WTC11 (cell line): ENCODE measurements around the gene CDH12. TPM values are rescaled to one million over a fixed set of nuclear protein-coding genes. Genes with fewer than 3 reads are reported as not detected.

Experiments
- ATAC-seq: fragments of 200-7000 bp; cut with Tn5 transposase; 2 replicates; pipeline ENCODE4 v1.10.0; 2021; ENCODE audit warnings: mild to moderate bottlenecking, moderate library complexity
- CTCF ChIA-PET: fragments of 300-600 bp; sonication (Branson Sonifier 250); formaldehyde crosslinking; loops from one replicate; lab custom pipeline; 2021; ENCODE audit warnings: antibody characterized with exemption; lab: Charles Lee
- POLR2A ChIA-PET: fragments of 350-600 bp; sonication (Branson Sonifier 250); formaldehyde crosslinking; loops from one replicate; lab custom pipeline; 2021; ENCODE audit warnings: antibody characterized with exemption; lab: Charles Lee
- DNase-seq: peaks from one replicate; pipeline ENCODE4 v3.0.0; 2021; ENCODE audit warnings: low spot score
- H3K27ac Mint-ChIP-seq: 2 replicates; pipeline ENCODE4 v1.8.0; 2021; ENCODE audit warnings: mixed read lengths
- H3K27me3 Mint-ChIP-seq: 2 replicates; pipeline ENCODE4 v1.8.0; 2021; ENCODE audit warnings: low read depth, mild to moderate bottlenecking, moderate library complexity, mixed read lengths
- H3K36me3 Mint-ChIP-seq: 2 replicates; pipeline ENCODE4 v1.8.0; 2021; ENCODE audit warnings: mixed read lengths
- H3K4me1 Mint-ChIP-seq: 2 replicates; pipeline ENCODE4 v1.8.0; 2022; ENCODE audit warnings: mixed read lengths
- H3K4me3 Mint-ChIP-seq: 2 replicates; pipeline ENCODE4 v1.8.0; 2021; ENCODE audit warnings: mild to moderate bottlenecking, moderate library complexity, mixed read lengths
- H3K9me3 Mint-ChIP-seq: 2 replicates; pipeline ENCODE4 v1.8.0; 2021; ENCODE audit warnings: mixed read lengths
- ATF1 ChIP-seq: sonication (generic); formaldehyde crosslinking; IDR thresholded peaks from 2 replicates; pipeline ENCODE4 v1.8.1; 2023; ENCODE audit warnings: mild to moderate bottlenecking, moderate library complexity, missing genetic modification reagents
- CREM ChIP-seq: sonication (generic); formaldehyde crosslinking; IDR thresholded peaks from 2 replicates; pipeline ENCODE4 v1.8.1; 2022; ENCODE audit warnings: mild to moderate bottlenecking, missing genetic modification reagents, moderate library complexity
- CTCF ChIP-seq: fragments of 200-600 bp; IDR thresholded peaks from 2 replicates; pipeline ENCODE4 v1.8.0; 2022; ENCODE audit warnings: antibody characterized with exemption
- E2F5 ChIP-seq: sonication (generic); formaldehyde crosslinking; IDR thresholded peaks from 2 replicates; pipeline ENCODE4 v1.8.1; 2022; ENCODE audit warnings: mild to moderate bottlenecking, moderate library complexity, missing genetic modification reagents
- EMX1 ChIP-seq: fragments of 250-450 bp; sonication (Bioruptor Pico); IDR thresholded peaks from 2 replicates; pipeline ENCODE4 v1.8.0; 2021; ENCODE audit warnings: mild to moderate bottlenecking
- FOXJ3 ChIP-seq: sonication (generic); formaldehyde crosslinking; IDR thresholded peaks from 2 replicates; pipeline ENCODE4 v1.9.0; 2021; ENCODE audit warnings: missing genetic modification reagents, mild to moderate bottlenecking, borderline replicate concordance
- GABPB1 ChIP-seq: sonication (generic); formaldehyde crosslinking; IDR thresholded peaks from 2 replicates; pipeline ENCODE4 v1.8.1; 2023; ENCODE audit warnings: mild to moderate bottlenecking, missing genetic modification reagents
- HMGXB4 ChIP-seq: sonication (generic); formaldehyde crosslinking; IDR thresholded peaks from 2 replicates; pipeline ENCODE4 v1.8.1; 2023; ENCODE audit warnings: mild to moderate bottlenecking, moderate library complexity, missing genetic modification reagents
- MAX ChIP-seq: sonication (generic); formaldehyde crosslinking; IDR thresholded peaks from 2 replicates; pipeline ENCODE4 v1.8.0; 2022; ENCODE audit warnings: mild to moderate bottlenecking, missing genetic modification reagents
- NR1H2 ChIP-seq: sonication (generic); formaldehyde crosslinking; IDR thresholded peaks from 2 replicates; pipeline ENCODE4 v1.9.0; 2021; ENCODE audit warnings: mild to moderate bottlenecking, moderate library complexity, missing genetic modification reagents
- NR2C2 ChIP-seq: sonication (generic); formaldehyde crosslinking; IDR thresholded peaks from 2 replicates; pipeline ENCODE4 v1.8.0; 2022; ENCODE audit warnings: mild to moderate bottlenecking, missing genetic modification reagents
- NR3C1 ChIP-seq: sonication (generic); formaldehyde crosslinking; conservative IDR thresholded peaks from 2 replicates; pipeline ENCODE4 v1.8.1; 2023; ENCODE audit warnings: low read depth, mild to moderate bottlenecking, missing genetic modification reagents
- RORB ChIP-seq: fragments of 250-450 bp; sonication (Bioruptor Pico); IDR thresholded peaks from 2 replicates; pipeline ENCODE4 v1.9.0; 2021; ENCODE audit warnings: mild to moderate bottlenecking
- SOX15 ChIP-seq: fragments of 250-450 bp; sonication (Bioruptor Pico); IDR thresholded peaks from 2 replicates; pipeline ENCODE4 v1.9.0; 2021; ENCODE audit warnings: mild to moderate bottlenecking
- TCF7 ChIP-seq: sonication (generic); formaldehyde crosslinking; IDR thresholded peaks from 2 replicates; pipeline ENCODE4 v1.8.0; 2022; ENCODE audit warnings: mild to moderate bottlenecking, low read depth, missing genetic modification reagents, moderate library complexity
- TEAD4 ChIP-seq: sonication (generic); formaldehyde crosslinking; IDR thresholded peaks from 2 replicates; pipeline ENCODE4 v1.8.0; 2022; ENCODE audit warnings: mild to moderate bottlenecking, missing genetic modification reagents
- USF1 ChIP-seq: sonication (generic); formaldehyde crosslinking; IDR thresholded peaks from 2 replicates; pipeline ENCODE4 v1.8.0; 2022; ENCODE audit warnings: mild to moderate bottlenecking, missing genetic modification reagents
- ZMAT4 ChIP-seq: fragments of 250-450 bp; sonication (Bioruptor Pico); IDR thresholded peaks from 2 replicates; pipeline ENCODE4 v1.9.0; 2021; ENCODE audit warnings: mild to moderate bottlenecking
- ZNF317 ChIP-seq: sonication (generic); formaldehyde crosslinking; IDR thresholded peaks from 2 replicates; pipeline ENCODE4 v1.8.1; 2023; ENCODE audit warnings: low read depth, mild to moderate bottlenecking, moderate library complexity, missing genetic modification reagents, borderline replicate concordance
- ZNF425 ChIP-seq: fragments of 250-450 bp; sonication (Bioruptor Pico); conservative IDR thresholded peaks from 2 replicates; pipeline ENCODE4 v1.9.0; 2021; ENCODE audit warnings: mild to moderate bottlenecking
- ZNF671 ChIP-seq: fragments of 250-450 bp; sonication (Bioruptor Pico); IDR thresholded peaks from 2 replicates; pipeline ENCODE4 v1.8.0; 2021; ENCODE audit warnings: mild to moderate bottlenecking
- total RNA-seq: library from RNA; stranded (reverse); gene quantifications from 3 replicates; pipeline ENCODE4 v1.2.3, GENCODE V29; 2021

The CDH12 gene
- total RNA-seq, 1 experiment from 2014 or later: not detected

- no peak for TF ChIP-seq CTCF
- TF ChIP-seq TEAD4 (CRISPR knock-in tag): no peak
- TF ChIP-seq ZNF425: no peak
- no peak for TF ChIP-seq NR1H2 (CRISPR knock-in tag)
- no peak for TF ChIP-seq USF1 (CRISPR knock-in tag)
- TF ChIP-seq, all 79 proteins: peak for 0
Observed at GRCh38 chr5:22063717-22064116, 789.4 kb downstream of the CDH12 start (continued).

- Mint-ChIP-seq H3K9me3 (no peaks in the 10 kb centered on the region), H3K4me1 (peaks cover 9% of the 10 kb centered on the region), H3K4me3 (no peak overlapping the region), H3K27me3 (no peaks in the 10 kb centered on the region), H3K27ac (no peak overlapping the region), H3K36me3 (no peaks in the 10 kb centered on the region)
- ATAC-seq (no peak), DNase-seq (no peak)
- no peak for TF ChIP-seq MAX (CRISPR knock-in tag)
- no peak for TF ChIP-seq ZNF671
- TF ChIP-seq RORB: no peak
- TF ChIP-seq ATF1: no peak
- no peak for TF ChIP-seq EMX1
- no peak for TF ChIP-seq NR2C2
- no peak for TF ChIP-seq CREM
- TF ChIP-seq GABPB1: no peak
- no peak for TF ChIP-seq SOX15 (CRISPR knock-in tag)
- no peak for TF ChIP-seq TCF7 (CRISPR knock-in tag)
- TF ChIP-seq NR3C1: no peak
- TF ChIP-seq ZMAT4 (CRISPR knock-in tag): no peak
- TF ChIP-seq CTCF: no peak
- no peak for TF ChIP-seq E2F5 (CRISPR knock-in tag)
- no peak for TF ChIP-seq FOXJ3 (CRISPR knock-in tag)
- TF ChIP-seq ZNF317 (CRISPR knock-in tag): no peak
- TF ChIP-seq HMGXB4: no peak
- POLR2A ChIA-PET: no interaction called here
- CTCF ChIA-PET: no interaction called here
Observed at GRCh38 chr5:22058620-22059019, 794.5 kb downstream of the CDH12 start.
